K562 treated with DMSO at 1 percent for 12 hours (cell line): Measurements from ENCODE around the gene SNRNP40. TPM values are rescaled to one million over a fixed set of nuclear protein-coding genes. Genes with fewer than 3 reads are reported as not detected.

Experiments
- total RNA-seq: library from RNA; unstranded; fragments of 300-600 nt; gene quantifications from 2 replicates; pipeline ENCODE4 v1.2.3, GENCODE V29; 2022; ENCODE audit not compliant: insufficient read depth

Gene SNRNP40
- total RNA-seq = 75.4 and 99.0 TPM in 2 replicates

DNA sequence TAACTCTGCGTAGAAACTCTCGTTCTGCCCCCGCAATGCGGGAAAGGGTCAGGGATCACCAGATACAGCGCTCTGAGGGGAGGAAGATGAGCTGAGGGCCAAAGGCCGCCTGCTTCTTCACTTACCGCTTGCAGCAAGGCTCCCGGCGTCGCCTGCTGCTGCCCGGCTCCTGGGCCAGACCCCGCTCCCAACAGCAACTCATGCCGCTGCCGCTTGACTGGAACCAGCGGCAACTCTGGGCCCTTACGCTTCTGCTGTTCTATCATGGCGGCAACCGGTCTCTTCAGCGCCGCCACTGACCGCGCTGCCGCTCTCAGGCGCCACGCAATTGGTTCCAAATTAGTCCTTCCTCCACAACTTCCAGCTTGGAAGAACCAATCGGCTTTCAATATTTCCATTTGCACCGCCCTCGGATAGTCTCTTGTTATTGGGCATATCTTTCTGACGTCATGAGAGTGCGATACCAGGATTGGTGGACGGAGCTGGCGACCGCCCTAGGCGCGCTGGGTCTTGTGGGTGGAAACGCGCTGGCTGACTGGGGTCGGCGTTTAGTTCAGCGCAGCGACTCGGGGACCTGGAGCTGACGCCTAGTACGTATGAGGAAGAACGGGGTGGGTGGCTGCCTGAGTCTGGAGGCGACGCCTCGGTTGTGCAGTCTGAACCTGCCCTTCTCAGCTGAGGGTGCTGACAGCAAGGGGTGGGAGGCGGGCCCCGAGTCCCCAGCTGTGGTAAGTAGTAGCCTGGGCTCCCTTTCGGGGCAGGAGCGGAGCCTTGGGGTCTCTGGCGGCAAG, at the start of gene SNRNP40, which contains the start of gene ZCCHC17:
Gene SNRNP40 (minus strand): TSS at position 303 of the 791 bp plus-strand sequence. CDS start 37 bp downstream, at position 266.
Gene ZCCHC17 (plus strand): TSS at position 547 of the 791 bp plus-strand sequence. CDS start 13,067 bp downstream, outside the sequence.

GRCh38 chr1:31239653-31240241, 56.8 kb downstream of the SNRNP40 start, which contains the start of gene NKAIN1:
NKAIN1 (minus strand) TSS chr1:31239887; CDS start chr1:31239547, 340 bp downstream.

Other genes starting within 250 kb of the SNRNP40 start
- 21.5 and 58.6 TPM in 2 replicates for gene PUM1, start 231.1 kb downstream of the SNRNP40 start, total RNA-seq
- not detected in 2 replicates for gene NKAIN1, start 56.9 kb downstream of the SNRNP40 start, total RNA-seq
- gene ZCCHC17, start 244 bp upstream of the SNRNP40 start, total RNA-seq = 57.7 and 60.2 TPM in 2 replicates
- not detected in 2 replicates for gene FABP3, start 76.3 kb upstream of the SNRNP40 start, total RNA-seq
- 2.5 and 4.1 TPM in 2 replicates for gene SERINC2, start 116.4 kb upstream of the SNRNP40 start, total RNA-seq